Epithelial cell of esophagus (primary cell): ENCODE data around the gene PTPRN2.

Source experiments
- DNase-seq: peaks from one replicate; pipeline ENCODE4 v3.0.0; 2010; ENCODE audit warnings: low read depth
- H3K4me3 ChIP-seq: 2 replicates; pipeline ENCODE4 v1.5.1; 2011; ENCODE audit warnings: mild to moderate bottlenecking, low read length, control low read depth
- CTCF ChIP-seq: IDR thresholded peaks from 2 replicates; pipeline ENCODE4 v1.5.1; 2011; ENCODE audit warnings: low read depth, mild to moderate bottlenecking, low read length, control low read depth, inconsistent platforms; ENCODE audit not compliant: insufficient read depth; ENCODE audit errors: missing control alignments

Gene PTPRN2

GRCh38 chr7:157853789-157854065 lies 733.9 kb downstream of the PTPRN2 start:
- H3K4me3 ChIP-seq, result no peak overlapping the region
- DNase-seq, result no peak
- TF ChIP-seq CTCF, result no peak

- TF ChIP-seq CTCF, result no peak
- no peak overlapping the region for H3K4me3 ChIP-seq
- DNase-seq, result no peak
These were observed 734.4 kb downstream of the PTPRN2 start for GRCh38 chr7:157853076-157853788.

- DNase-seq, result no peak
- no peak for TF ChIP-seq CTCF
- no peak overlapping the region for H3K4me3 ChIP-seq
These were observed 736.0 kb downstream of the PTPRN2 start for GRCh38 chr7:157851501-157852067.

GRCh38 chr7:157850481-157851444 lies 736.9 kb downstream of the PTPRN2 start:
- DNase-seq, result no peak
- no peak for TF ChIP-seq CTCF
- H3K4me3 ChIP-seq, result no peak overlapping the region

- no peak for TF ChIP-seq CTCF
- no peak for DNase-seq
- no peak overlapping the region for H3K4me3 ChIP-seq
These were observed 737.9 kb downstream of the PTPRN2 start for GRCh38 chr7:157849726-157850125.

- DNase-seq, result no peak
- TF ChIP-seq CTCF, result no peak
- no peak overlapping the region for H3K4me3 ChIP-seq
These were observed 738.4 kb downstream of the PTPRN2 start for GRCh38 chr7:157849341-157849596.
